GM23248 (cell line): ENCODE measurements around the gene PLAAT3. TPM values are rescaled to one million over a fixed set of nuclear protein-coding genes. Genes with fewer than 3 reads are reported as not detected.
A peak's percentile ranks its signal among the peaks of the same experiment; 100 is the strongest.

Source experiments
- DNase-seq: peaks from one replicate; pipeline ENCODE4 v3.0.0-alpha.2; 2015
- H2AFZ ChIP-seq: fragments of 200-600 bp; sonication (generic); 2 replicates; pipeline ENCODE4 v1.6.1; 2016; ENCODE audit warnings: antibody characterized with exemption
- H3F3A ChIP-seq: fragments of 200-600 bp; sonication (generic); 2 replicates; pipeline ENCODE4 v1.6.1; 2016; ENCODE audit warnings: mild to moderate bottlenecking, antibody characterized with exemption, mixed run types; ENCODE audit not compliant: insufficient read depth
- H3K27ac ChIP-seq: fragments of 200-600 bp; sonication (generic); 2 replicates; pipeline ENCODE4 v1.5.1; 2016; ENCODE audit warnings: mild to moderate bottlenecking
- H3K27me3 ChIP-seq: fragments of 200-600 bp; sonication (generic); replicated peaks from 2 replicates; pipeline ENCODE4 v1.6.1; 2016; ENCODE audit warnings: mild to moderate bottlenecking; ENCODE audit not compliant: insufficient read depth
- H3K36me3 ChIP-seq: fragments of 200-600 bp; sonication (generic); 2 replicates; pipeline ENCODE4 v1.6.1; 2016; ENCODE audit warnings: low read depth, mild to moderate bottlenecking
- H3K4me1 ChIP-seq: fragments of 200-600 bp; sonication (generic); 2 replicates; pipeline ENCODE4 v1.6.1; 2016; ENCODE audit warnings: mild to moderate bottlenecking; ENCODE audit not compliant: insufficient read depth
- H3K4me2 ChIP-seq: fragments of 200-600 bp; sonication (generic); one replicate; pipeline ENCODE4 v1.6.1; 2016; ENCODE audit warnings: mild to moderate bottlenecking; ENCODE audit not compliant: unreplicated experiment
- H3K4me3 ChIP-seq: fragments of 200-600 bp; sonication (generic); 2 replicates; pipeline ENCODE4 v1.5.1; 2016; ENCODE audit warnings: mild to moderate bottlenecking
- H3K79me2 ChIP-seq: fragments of 200-600 bp; sonication (generic); 2 replicates; pipeline ENCODE4 v1.6.1; 2016; ENCODE audit warnings: mild to moderate bottlenecking; ENCODE audit not compliant: insufficient read depth
- H3K9ac ChIP-seq: fragments of 200-600 bp; sonication (generic); 2 replicates; pipeline ENCODE4 v1.6.1; 2016; ENCODE audit warnings: mild to moderate bottlenecking
- H3K9me2 ChIP-seq: fragments of 200-600 bp; sonication (generic); 2 replicates; pipeline ENCODE4 v1.6.1; 2016; ENCODE audit warnings: mixed run types, mild to moderate bottlenecking, moderate library complexity; ENCODE audit not compliant: insufficient read depth
- H3K9me3 ChIP-seq: fragments of 200-600 bp; sonication (generic); one replicate; pipeline ENCODE4 v1.6.1; 2017; ENCODE audit warnings: low read depth
- H4K20me1 ChIP-seq: fragments of 200-600 bp; sonication (generic); 2 replicates; pipeline ENCODE4 v1.6.0; 2016; ENCODE audit not compliant: insufficient read depth
- EZH2 ChIP-seq: fragments of 200-600 bp; sonication (generic); IDR thresholded peaks from 2 replicates; pipeline ENCODE4 v1.6.1; 2018; ENCODE audit warnings: antibody characterized with exemption, mild to moderate bottlenecking; ENCODE audit not compliant: insufficient read depth, poor library complexity, severe bottlenecking
- EZH2phosphoT487 ChIP-seq: fragments of 200-600 bp; sonication (generic); IDR thresholded peaks from 2 replicates; pipeline ENCODE4 v1.6.1; 2018; ENCODE audit warnings: antibody characterized with exemption, moderate library complexity, mild to moderate bottlenecking, low read depth; ENCODE audit not compliant: insufficient read depth
- WGBS, 2 experiments: methylation state at CpG; one replicate each; pipeline ENCODE4 v1.1.6; 2015 to 2017; ENCODE audit warnings: low lambda C conversion rate in 2 of 2, low coverage in 1 of 2; ENCODE audit errors: missing lambda C conversion rate in 2 of 2; 5-methylcytosine and 5-hydroxymethylcytosine counted together
- in situ Hi-C: fragments of 300-500 bp; cut with MboI; formaldehyde crosslinking; loops from 2 replicates; pipeline ENCODE4 v1.15.0; 2020
- polyA plus RNA-seq: library from polyadenylated mRNA; unstranded; fragments of >200 nt; fragmentation: Nextera tagmentation; extraction: Ambion mirVana; gene quantifications from 2 replicates; pipeline ENCODE4 v1.2.1, GENCODE V29; 2016
- total RNA-seq: library from RNA; depleted of rRNA; stranded (reverse); fragments of >200 nt; shearing (Covaris generic); gene quantifications from 2 replicates; pipeline ENCODE4 v1.2.3, GENCODE V29; 2014

PLAAT3 gene
- total and polyA plus RNA-seq, 2 experiments from 2014 or later, result 4.3 to 4.9 TPM

DNA sequence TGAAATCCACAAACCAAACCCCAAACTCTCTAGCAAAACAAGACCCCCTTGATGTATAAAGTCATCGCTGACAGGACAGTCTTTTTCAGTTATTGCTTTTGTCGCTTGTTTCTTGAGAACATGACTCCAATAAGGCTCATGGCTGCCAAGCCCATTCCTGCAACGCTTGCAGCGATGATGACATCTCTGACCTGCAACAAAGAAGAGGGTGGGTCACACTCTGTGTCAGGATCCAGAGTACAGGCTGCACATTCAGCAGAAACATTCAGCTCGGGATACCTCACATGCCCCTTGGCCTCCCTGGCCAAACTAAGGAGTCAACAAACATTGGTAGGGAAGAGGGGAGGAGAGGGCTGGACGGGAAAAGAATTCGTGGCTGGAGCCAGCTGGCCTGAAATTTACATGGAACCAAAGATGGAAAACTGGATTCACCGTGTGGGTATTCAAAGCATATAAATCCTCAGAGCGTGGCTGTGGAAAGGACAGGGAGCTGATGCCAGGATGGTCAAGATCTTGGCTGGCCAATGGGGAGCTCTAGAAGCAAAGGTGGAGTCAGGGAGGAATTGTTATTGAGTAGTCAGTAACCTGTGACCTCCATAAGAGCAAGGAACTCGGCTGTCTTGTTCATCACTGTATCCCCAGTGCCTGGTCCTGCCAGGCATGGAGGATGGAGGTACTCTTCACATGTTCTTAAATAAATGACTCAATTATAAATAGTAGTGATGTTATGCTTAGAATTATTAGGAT lies 39.2 kb downstream of the PLAAT3 start:
- Histone ChIP-seq H3K9ac (peak overlapping the region; percentile 64), H3K27me3 (no peaks in the 10 kb centered on the region), H3F3A (no peaks in the 10 kb centered on the region), H2AFZ (peak overlapping the region; percentile 96), H3K79me2 (no peaks in the 10 kb centered on the region), H3K4me3 (peak overlapping the region; percentile 68), H3K27ac (peak overlapping the region; percentile 30), H3K9me2 (no peaks in the 10 kb centered on the region), H3K4me1 (peaks cover 10% of the 10 kb centered on the region), H3K4me2 (peak overlapping the region; percentile 81), H4K20me1 (no peaks in the 10 kb centered on the region), H3K9me3 (no peaks in the 10 kb centered on the region), H3K36me3 (no peaks in the 10 kb centered on the region)
- peak; percentile 65 for DNase-seq
- in situ Hi-C loops, result no loop called here
- WGBS, 2 experiments, result 8 to 9% methylated on average over 10 of the region's 10 CpGs
- no peak for TF ChIP-seq EZH2
- TF ChIP-seq EZH2phosphoT487, result no peak

DNA sequence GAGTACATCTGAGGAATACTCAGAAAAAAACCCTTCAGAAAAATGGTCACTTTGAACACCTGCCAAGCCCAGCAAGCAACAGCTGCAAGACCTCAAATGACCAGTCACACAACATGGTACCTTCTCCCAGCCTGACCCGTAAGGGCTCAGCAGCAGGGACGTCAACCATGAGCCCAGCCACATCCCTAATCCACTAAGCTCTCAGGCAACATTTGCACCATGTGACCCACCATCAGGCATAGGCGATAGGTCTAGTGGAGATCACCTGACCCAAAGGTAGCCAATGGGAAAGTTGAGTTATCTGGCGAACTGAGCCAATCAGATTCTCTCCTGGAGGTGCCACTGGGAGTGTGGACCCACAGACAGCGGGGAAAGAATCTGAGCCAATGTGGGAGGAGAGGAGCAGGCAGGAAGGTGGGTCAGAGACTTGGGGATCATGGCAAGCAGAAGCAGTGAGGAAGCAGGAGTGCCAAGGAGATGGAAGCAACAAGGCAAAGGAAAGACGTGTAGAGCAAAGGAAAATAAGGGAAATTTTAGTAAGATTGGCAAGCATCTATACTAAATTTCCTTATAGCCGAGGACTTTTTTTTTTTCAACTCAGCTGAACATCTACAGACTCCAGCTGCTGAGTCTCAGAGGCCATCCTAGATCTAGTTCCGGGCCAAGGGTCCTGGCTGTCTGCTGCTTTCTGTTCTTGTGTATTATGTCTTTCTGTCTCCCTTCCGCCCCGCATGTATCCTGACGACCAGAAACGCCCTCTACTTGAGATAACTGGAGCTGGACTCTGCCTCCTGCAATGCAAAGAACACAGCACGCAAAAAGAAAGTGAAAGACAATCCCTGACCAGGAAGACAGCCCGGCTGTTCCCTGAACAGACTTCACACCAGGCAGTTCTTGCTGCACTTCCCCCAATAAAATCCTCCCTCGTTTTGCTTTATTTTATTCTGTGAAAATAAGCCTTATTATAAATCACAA lies 40.1 kb downstream of the PLAAT3 start:
- peak; percentile 77 for DNase-seq
- TF ChIP-seq EZH2, result no peak
- TF ChIP-seq EZH2phosphoT487, result no peak

DNA sequence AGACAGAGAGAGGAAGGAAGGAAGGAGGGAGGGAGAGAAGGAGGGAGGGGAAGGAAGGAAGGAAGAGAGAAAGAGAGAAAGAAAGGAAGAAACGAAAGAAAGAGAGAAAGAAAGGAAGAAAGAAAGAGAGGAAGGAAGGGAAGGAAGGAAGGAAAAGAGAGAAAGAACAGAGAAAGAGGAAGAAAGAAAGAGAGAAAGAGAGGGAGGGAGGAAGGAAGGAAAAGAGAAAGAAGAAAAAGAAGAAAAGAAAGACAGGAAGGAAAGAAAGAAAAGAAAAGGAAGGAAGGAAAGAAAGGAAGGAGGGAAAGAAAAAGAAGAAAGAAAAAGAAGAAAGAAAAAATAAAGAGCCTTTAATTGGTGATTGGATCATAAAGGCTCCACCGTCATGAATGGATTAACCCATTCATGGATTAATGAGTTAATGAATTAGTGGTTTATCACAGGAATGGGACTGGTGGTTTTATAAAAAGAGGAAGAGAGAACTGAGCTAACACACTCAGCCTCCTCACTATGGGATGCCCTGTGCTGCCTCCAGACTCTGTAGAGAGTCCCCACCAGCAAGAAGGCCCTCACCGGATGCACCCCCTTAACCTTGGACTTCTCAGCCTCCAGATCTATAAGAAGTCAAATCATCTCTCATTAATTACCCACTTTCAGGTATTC lies 42.1 kb downstream of the PLAAT3 start:
- Histone ChIP-seq H3K9me3 (no peaks in the 10 kb centered on the region), H3K9me2 (no peaks in the 10 kb centered on the region), H3K27me3 (no peaks in the 10 kb centered on the region), H3K4me3 (no peak overlapping the region), H4K20me1 (no peaks in the 10 kb centered on the region), H3F3A (0 out of 2 replicates have a peak, but pooled peaks cover 6% of the 10 kb centered on the region), H3K27ac (no peak overlapping the region), H2AFZ (no peak overlapping the region), H3K9ac (no peak overlapping the region), H3K36me3 (no peaks in the 10 kb centered on the region), H3K4me2 (no peak overlapping the region), H3K79me2 (no peaks in the 10 kb centered on the region), H3K4me1 (peaks cover 20% of the 10 kb centered on the region)
- 31 to 43% methylated on average over 2 to 3 of the region's 3 CpGs for WGBS, 2 experiments
- in situ Hi-C loops, result no loop called here
- no peak for DNase-seq
- TF ChIP-seq EZH2phosphoT487, result no peak
- TF ChIP-seq EZH2, result no peak

More for the DNA sequence above, 40.1 kb downstream of the PLAAT3 start:
- H3K9me3 ChIP-seq, result no peaks in the 10 kb centered on the region
- no peaks in the 10 kb centered on the region for H3K79me2 ChIP-seq
- H3K36me3 ChIP-seq, result no peaks in the 10 kb centered on the region
- H3K4me2 ChIP-seq, result peak overlapping the region; percentile 81
- no peaks in the 10 kb centered on the region for H3K27me3 ChIP-seq
- H3K9ac ChIP-seq, result peak overlapping the region; percentile 64
- in situ Hi-C loops, result no loop called here
- 35 to 37% methylated on average over 15 of the region's 15 CpGs for WGBS, 2 experiments
- H4K20me1 ChIP-seq, result no peaks in the 10 kb centered on the region
- no peaks in the 10 kb centered on the region for H3K9me2 ChIP-seq
- H3K4me1 ChIP-seq, result peaks cover 10% of the 10 kb centered on the region
- H3F3A ChIP-seq, result no peaks in the 10 kb centered on the region
- peak overlapping the region; percentile 96 for H2AFZ ChIP-seq
- peak overlapping the region; percentile 68 for H3K4me3 ChIP-seq
- peak overlapping the region; percentile 30 for H3K27ac ChIP-seq

DNA sequence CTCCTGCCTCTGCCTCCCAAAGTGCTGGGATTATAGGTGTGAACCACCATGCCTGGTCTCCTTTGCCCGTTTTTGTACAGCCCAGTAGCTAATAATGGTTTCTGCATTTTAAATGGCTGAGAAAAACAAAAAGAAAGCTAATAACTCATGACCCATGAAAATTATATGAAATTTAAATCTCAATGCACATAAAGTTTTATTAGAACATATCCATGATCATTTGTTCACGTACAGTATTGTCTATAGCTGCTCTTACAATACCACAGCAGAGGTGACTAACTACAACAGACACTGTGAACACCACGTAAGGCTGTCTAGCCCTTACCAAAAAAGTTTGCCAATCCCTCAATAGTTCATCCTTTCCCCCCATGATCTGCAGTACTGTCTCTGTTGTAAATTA lies 44.7 kb downstream of the PLAAT3 start:
- Histone ChIP-seq H3K36me3 (no peaks in the 10 kb centered on the region), H3K9ac (no peak overlapping the region), H3K27ac (no peak overlapping the region), H3K9me2 (no peaks in the 10 kb centered on the region), H3F3A (peaks cover 13% of the 10 kb centered on the region; the same call in 1 of the 2 replicates), H3K4me2 (no peak overlapping the region), H3K27me3 (no peaks in the 10 kb centered on the region), H3K9me3 (no peaks in the 10 kb centered on the region), H2AFZ (no peak overlapping the region), H4K20me1 (no peaks in the 10 kb centered on the region), H3K4me1 (peaks cover 14% of the 10 kb centered on the region), H3K4me3 (no peak overlapping the region), H3K79me2 (no peaks in the 10 kb centered on the region)
- no peak for TF ChIP-seq EZH2phosphoT487
- no peak for TF ChIP-seq EZH2
- 76 to 80% methylated on average over 3 of the region's 3 CpGs for WGBS, 2 experiments
- DNase-seq, result no peak
- in situ Hi-C loops, result no loop called here
